Glutamatergic neuron (in vitro differentiated cells): ENCODE results near the gene TSSK6. TPM values are rescaled to one million over a fixed set of nuclear protein-coding genes. Genes with fewer than 3 reads are reported as not detected.

Source experiments
- DNase-seq: peaks from one replicate; pipeline ENCODE4 v3.0.0; 2022
- H3K27ac Mint-ChIP-seq: one replicate; pipeline ENCODE4 v1.8.0; 2020; ENCODE audit warnings: mild to moderate bottlenecking, mixed read lengths, inconsistent platforms; ENCODE audit not compliant: unreplicated experiment
- H3K27me3 Mint-ChIP-seq: one replicate; pipeline ENCODE4 v1.8.0; 2020; ENCODE audit warnings: mild to moderate bottlenecking, moderate library complexity, mixed read lengths, inconsistent platforms; ENCODE audit not compliant: unreplicated experiment
- H3K36me3 Mint-ChIP-seq: one replicate; pipeline ENCODE4 v1.8.0; 2020; ENCODE audit warnings: mild to moderate bottlenecking, mixed read lengths, inconsistent platforms; ENCODE audit not compliant: unreplicated experiment
- H3K4me1 Mint-ChIP-seq: one replicate; pipeline ENCODE4 v1.8.0; 2020; ENCODE audit warnings: mild to moderate bottlenecking, low read depth, mixed read lengths, inconsistent platforms; ENCODE audit not compliant: unreplicated experiment
- H3K4me3 Mint-ChIP-seq: one replicate; pipeline ENCODE4 v1.8.0; 2020; ENCODE audit warnings: mild to moderate bottlenecking, mixed read lengths, inconsistent platforms; ENCODE audit not compliant: unreplicated experiment
- H3K9me3 Mint-ChIP-seq: one replicate; pipeline ENCODE4 v1.8.0; 2020; ENCODE audit warnings: mild to moderate bottlenecking, moderate library complexity, mixed read lengths, inconsistent platforms; ENCODE audit not compliant: unreplicated experiment
- CTCF ChIP-seq: fragments of 200-600 bp; sonication (generic); IDR thresholded peaks from one replicate; pipeline ENCODE4 v1.5.0; 2021; ENCODE audit not compliant: partially characterized antibody, unreplicated experiment
- total RNA-seq: library from RNA; stranded (reverse); fragmentation: NEBNext Ultra II Directional; extraction: Animal tissue kit (Norgen Biotek cat#: 25700); gene quantifications from one replicate; pipeline ENCODE4 v1.2.1, GENCODE V29; 2021; ENCODE audit not compliant: unreplicated experiment

Gene TSSK6
- total RNA-seq, 1 donor from 2014 or later = 1.7 TPM

GRCh38 chr19:19489804-19490204, 25.5 kb downstream of the TSSK6 start:
- H3K36me3 Mint-ChIP-seq = no peaks in the 10 kb centered on the region
- no peak for TF ChIP-seq CTCF
- peaks cover 52% of the 10 kb centered on the region for H3K4me1 Mint-ChIP-seq
- H3K4me3 Mint-ChIP-seq = peak overlapping the region; percentile 80
- no peak for DNase-seq
- peaks cover 32% of the 10 kb centered on the region for H3K9me3 Mint-ChIP-seq
- H3K27ac Mint-ChIP-seq = peak overlapping the region; percentile 100
- peaks cover 30% of the 10 kb centered on the region for H3K27me3 Mint-ChIP-seq

- peaks cover 32% of the 10 kb centered on the region for H3K9me3 Mint-ChIP-seq
- H3K4me1 Mint-ChIP-seq = peaks cover 53% of the 10 kb centered on the region
- peak; percentile 80 for DNase-seq
- peaks cover 31% of the 10 kb centered on the region for H3K27me3 Mint-ChIP-seq
- TF ChIP-seq CTCF = no peak
- H3K36me3 Mint-ChIP-seq = no peaks in the 10 kb centered on the region
- peak overlapping the region; percentile 100 for H3K27ac Mint-ChIP-seq
- H3K4me3 Mint-ChIP-seq = peak overlapping the region; percentile 80
Measured at GRCh38 chr19:19488875-19489690, 26.3 kb downstream of the TSSK6 start.

GRCh38 chr19:19487950-19488874, 27.1 kb downstream of the TSSK6 start:
- peaks cover 54% of the 10 kb centered on the region for H3K4me1 Mint-ChIP-seq

GRCh38 chr19:19487077-19487949, 28.0 kb downstream of the TSSK6 start:
- Mint-ChIP-seq H3K4me3 (peak overlapping the region; percentile 87), H3K4me1 (peaks cover 62% of the 10 kb centered on the region), H3K27me3 (peaks cover 34% of the 10 kb centered on the region), H3K27ac (peak overlapping the region; percentile 100), H3K36me3 (no peaks in the 10 kb centered on the region), H3K9me3 (peaks cover 32% of the 10 kb centered on the region)
- TF ChIP-seq CTCF = no peak
- no peak for DNase-seq

More at GRCh38 chr19:19487950-19488874, 27.1 kb downstream of the TSSK6 start:
- no peak for DNase-seq
- Mint-ChIP-seq H3K9me3 (peaks cover 32% of the 10 kb centered on the region), H3K36me3 (no peaks in the 10 kb centered on the region), H3K27me3 (peaks cover 32% of the 10 kb centered on the region), H3K27ac (peak overlapping the region; percentile 100), H3K4me3 (peak overlapping the region; percentile 80)
- TF ChIP-seq CTCF = no peak
